Stimulated activated CD8-positive, alpha-beta memory T cell treated with anti-CD3 and anti-CD28 coated beads, Interleukin-7, amount 100 ng/mL, for 48 hours (primary cell): ENCODE measurements around the gene RREB1.

Source experiments
- DNase-seq, 2 donors: peaks; one replicate each; pipeline ENCODE4 v3.0.0-alpha.2; 2020; ENCODE audit warnings: low read depth in 1 of 2; ENCODE audit errors: extremely low read depth in 1 of 2

Gene RREB1

DNA sequence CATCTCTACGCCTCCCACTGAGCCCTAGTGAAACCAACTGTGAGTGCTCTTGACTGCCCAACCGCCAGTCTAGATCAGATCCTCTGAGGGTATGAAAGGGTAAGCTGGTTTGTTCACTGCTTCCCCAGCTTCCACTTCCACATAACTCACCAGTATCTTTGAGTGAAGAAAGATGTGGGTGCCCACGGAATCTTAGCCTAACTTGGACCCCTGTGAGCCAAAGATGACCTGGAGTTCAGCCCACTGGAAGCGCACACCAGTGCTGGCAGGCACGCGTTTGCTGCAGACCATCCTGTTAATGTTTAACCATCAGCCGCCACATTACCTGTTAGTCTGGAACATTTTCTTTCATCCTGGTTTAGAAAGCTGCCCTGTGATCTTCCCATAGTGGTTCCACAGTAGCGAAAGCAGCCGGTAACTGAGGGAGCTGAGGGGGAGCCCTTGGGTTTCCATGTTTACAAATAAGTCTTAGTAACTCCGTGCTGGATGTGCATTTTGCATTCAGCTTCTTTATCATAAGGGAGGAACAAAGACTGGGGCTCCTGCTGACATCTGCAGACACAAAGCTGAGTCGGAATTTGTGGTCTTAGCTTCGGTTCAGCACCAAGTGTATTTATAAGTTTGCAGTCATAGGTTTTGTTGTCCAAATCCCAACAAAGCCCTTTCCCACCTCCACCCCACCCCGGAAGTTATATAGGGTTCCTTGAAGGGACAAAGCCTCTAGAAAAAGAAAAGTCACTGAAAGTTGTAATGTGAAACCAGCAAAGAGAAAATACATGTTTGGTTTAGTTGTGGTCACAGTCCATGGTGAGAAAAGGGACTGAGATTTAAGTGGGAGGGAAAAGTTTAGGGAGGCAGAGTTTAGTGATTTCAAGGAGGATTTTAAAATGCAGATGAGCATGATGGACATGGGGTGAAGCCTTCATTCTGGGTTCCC is 134.2 kb downstream of the RREB1 start:
- DNase-seq = no peak

DNA sequence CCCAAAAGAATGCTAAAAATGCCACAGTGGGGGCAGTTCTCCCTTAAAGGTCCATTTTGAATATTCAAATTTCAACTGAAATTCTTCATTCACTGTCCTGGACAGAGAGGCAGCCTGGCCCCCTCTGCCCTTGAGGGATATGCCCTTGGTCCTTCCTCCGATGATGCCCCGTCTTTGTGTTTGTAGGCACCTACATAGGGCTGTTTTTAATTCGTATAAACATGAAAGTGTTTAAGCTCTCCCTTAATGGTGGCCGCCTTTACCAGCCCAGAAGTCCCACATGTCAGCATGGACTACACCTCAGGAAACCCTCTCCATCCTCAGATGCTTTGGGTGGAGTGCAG is 135.0 kb downstream of the RREB1 start:
- DNase-seq = no peak

- DNase-seq = no peak
Observed at GRCh38 chr6:7243179-7243981, 135.6 kb downstream of the RREB1 start.

GRCh38 chr6:7245668-7246393 is 138.1 kb downstream of the RREB1 start:
- no peak for DNase-seq

DNA sequence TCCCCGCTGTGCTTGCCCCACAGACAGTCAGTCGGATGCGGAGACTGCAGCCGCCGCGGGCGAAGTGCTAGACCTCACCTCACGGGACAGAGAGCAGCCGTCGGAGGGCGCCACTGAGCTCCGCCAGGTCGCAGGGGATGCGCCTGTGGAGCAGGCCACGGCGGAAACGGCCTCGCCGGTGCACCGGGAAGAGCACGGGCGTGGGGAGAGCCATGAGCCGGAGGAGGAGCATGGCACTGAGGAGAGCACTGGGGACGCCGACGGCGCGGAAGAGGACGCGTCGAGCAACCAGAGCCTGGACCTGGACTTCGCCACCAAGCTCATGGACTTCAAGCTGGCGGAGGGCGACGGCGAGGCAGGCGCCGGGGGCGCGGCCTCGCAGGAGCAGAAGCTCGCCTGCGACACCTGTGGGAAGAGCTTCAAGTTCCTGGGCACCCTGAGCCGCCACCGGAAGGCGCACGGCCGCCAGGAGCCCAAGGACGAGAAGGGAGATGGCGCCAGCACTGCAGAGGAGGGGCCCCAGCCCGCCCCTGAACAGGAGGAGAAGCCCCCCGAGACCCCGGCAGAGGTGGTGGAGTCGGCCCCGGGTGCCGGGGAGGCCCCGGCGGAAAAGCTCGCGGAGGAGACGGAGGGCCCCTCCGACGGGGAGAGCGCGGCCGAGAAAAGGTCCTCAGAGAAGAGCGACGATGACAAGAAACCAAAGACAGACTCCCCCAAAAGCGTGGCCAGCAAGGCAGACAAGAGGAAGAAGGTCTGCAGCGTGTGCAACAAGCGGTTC is 138.8 kb downstream of the RREB1 start:
- no peak for DNase-seq

GRCh38 chr6:7247179-7247456 is 139.4 kb downstream of the RREB1 start:
- no peak for DNase-seq

DNA sequence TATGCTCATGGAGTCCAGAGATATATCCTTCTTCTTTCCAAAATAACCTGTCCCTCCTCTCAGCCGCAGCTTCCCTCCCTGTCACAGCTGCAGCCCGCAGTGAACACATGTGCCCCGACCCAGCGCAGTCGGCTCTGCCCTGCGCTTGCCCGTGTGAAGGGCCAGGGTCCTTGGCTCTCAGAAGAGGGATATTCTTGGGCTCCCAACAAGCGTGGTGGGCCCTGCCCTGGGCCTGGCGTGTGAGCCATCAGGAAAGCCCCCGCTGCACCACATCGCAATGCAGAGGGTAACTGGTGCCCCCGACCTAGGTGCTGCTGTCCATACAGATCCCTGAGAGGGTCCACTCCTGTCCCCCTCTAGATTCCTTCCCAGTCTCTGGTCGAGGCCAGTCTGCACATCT is 140.1 kb downstream of the RREB1 start:
- DNase-seq = no peak

DNA sequence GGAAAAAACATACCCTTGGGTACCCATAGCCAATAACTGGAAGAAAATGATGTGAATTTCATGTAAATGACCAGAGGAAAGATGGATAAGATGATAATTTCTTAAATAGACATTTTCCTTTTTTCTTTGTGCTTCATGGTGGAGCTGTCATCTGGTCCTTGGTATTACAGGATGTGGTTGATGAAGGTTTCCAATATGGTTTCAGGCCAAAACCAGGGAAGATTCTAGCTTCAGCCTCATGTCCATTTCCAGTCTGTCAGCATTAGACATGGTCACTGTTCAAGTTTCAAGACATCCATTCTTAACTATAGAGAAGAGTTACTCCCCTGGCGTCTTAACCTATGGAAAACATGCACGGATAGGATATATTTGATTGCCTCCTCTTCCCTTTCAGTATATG is 141.6 kb downstream of the RREB1 start:
- DNase-seq = no peak

DNA sequence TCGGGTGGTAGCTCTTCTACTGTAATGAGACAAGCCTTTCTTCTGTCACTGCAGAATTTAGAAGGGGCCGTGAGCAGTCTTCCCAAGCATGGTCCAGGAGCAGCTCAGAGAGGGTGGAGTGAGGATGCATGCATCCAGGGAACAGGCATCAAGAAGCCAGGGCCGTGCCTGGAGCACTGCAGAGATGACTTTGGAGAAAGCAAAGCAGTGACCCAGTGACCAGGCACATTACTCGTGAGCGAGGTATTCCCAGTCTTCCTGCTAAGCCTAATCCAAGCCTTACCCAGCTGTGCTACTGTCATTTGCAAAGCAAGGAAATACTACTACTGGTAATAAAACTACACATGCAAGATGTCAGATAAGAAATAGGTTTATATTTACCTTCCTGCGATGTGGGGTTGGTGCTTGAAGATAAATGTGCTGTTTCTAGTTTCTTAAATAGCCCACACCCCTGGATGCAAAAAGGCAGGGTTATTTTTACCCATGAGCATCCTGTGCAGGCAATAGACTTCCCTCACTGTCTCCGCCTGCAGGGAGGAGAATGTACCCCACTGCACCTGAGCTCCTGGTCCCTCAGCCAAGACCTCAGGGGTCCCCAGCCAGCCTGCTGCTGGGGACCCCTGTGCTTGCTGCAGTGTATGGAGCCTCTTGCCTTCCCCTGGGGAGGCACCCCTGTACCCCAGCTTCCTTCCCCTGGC is 142.3 kb downstream of the RREB1 start:
- DNase-seq = no peak

- no peak for DNase-seq
Observed at GRCh38 chr6:7250812-7251211, 143.1 kb downstream of the RREB1 start.

DNA sequence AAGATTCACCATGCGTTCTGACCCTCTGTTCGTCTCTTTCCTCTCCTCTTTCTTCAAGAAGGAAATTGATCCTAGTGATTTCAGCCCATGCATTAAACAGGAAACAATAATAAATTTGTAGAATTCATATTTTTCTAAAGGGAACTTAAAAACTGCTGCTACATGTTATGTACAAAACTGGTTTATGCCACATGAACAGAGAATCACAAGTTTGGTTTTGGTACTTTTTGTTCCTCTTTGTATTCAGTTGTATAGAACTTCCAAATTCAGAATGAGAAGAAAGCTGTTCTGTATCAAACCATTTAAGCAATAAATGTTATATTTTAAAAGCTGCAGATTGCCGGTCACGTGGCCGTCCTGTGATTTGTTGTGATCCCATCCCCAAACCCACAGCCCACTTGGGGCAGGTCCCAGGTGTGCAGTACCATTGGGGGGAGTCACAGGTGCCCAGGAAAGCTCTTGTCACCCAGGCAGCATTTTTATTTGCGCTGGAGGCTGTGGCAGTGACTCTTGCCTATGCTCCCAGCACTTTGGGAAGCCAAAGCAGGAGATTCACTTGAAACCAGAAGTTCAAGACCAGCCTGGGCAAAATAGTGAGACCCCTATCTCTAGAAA is 144.0 kb downstream of the RREB1 start:
- no peak for DNase-seq

- no peak for DNase-seq
Observed at GRCh38 chr6:7252390-7252789, 144.6 kb downstream of the RREB1 start.

DNA sequence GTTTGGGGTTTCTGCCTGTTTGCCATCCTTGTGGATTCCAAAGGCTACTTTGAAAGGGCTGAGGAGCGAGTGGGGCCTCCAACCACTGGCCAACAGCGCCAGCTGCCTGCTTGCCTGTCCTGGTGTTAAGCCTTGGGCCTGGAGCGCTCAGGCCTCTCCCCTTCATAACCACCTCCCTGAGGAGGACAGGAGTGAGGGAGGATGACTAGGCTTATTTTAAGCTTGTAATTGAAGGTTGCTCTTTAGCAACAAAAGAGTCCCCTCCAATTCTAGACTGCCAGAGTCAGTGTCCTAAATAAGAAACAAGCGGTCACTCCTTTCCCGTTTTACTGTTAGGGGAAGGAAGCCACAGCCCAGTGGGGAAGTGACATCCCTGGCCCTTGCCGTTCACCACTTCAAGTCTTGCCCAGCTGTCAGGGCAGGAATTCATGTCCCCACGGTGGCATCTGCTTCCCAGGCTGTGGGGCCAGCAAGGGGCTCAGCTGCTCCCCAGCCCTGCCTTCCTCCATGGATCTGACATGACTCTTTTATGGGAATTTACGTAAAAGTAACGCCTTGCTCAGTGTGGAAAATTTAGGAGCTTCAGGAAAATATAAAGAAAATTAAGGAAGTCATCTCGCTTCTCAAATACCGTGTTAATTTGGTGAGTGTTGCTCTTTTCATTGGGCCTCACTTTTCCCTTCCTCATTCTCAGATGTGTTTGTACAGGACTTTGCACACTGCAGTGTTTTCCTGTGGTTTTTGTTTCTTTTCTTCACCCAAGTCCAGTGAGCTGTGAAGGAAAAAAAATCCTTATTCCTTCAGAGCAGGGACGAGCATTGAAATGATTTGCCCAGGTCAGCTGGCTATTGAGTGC is 147.4 kb downstream of the RREB1 start:
- DNase-seq = no peak

DNA sequence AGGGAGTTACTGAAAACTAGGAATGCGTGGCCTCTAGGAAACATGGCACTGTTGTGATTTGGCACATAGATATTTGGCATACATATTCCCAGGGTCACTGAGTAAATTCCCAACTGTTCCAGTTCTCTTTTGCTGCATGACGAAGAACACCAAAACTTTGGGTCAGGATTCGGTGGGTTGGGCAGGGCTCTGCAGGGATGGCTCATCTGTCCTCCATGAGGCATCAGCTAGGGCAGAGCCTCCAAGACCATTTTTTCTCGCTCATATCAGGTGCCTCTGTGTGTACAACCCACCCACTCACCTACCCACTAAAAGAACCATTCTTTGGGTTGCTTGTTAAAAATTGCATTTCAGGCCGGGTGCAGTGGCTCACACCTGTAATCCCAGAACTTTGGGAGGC is 148.2 kb downstream of the RREB1 start:
- DNase-seq = no peak

DNA sequence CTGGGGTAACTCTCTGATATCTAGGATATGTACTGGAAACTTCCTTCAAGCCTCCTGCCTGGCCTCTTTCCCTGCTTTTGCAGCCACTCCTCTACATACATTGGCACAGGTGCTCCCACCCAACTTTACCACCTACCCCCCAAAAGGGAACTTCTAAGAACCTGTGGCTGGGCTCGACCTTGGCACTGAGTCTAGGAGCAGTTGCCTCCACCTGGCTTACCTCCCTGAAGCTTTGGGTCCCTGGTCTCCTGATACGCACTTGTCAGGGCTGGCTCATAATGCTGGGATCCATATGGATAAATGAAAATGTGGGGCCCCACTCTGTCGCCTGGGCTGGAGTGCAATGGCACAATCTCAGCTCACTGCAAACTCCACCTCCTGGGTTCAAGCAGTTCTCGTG is 149.0 kb downstream of the RREB1 start:
- DNase-seq = no peak

DNA sequence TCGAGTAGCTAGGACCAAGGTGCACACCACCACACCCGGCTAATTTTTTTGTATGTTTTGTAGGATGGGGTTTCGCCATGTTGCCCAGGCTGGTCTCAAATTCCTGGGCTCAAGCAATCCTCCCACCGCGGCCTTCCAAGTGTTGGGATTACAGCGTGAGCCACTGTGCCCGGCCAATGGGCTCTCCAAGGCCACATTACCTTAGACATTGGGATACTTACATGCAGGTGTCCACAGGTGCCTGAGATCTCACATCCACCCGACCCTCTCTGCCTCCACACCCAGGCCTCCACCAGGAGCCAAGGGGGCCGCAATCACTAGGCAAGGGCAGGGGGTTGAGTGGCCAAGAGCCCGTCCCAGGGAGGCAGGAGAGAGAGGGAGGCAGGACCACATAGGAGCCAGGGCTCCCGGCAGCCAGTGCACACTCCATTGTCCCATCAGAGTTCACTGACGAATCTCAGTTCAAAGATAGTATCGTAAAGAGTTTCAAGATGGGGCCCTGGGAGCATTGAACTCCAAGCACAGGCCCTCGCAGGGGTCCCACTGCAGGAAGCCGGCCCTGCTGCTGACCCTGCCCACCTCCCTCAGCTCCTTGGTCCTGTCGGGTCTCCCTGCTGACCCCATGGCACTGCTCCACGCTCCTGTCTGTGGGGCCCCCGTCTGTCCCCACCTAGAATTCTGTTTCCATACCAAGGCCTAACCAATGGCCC is 149.9 kb downstream of the RREB1 start:
- no peak for DNase-seq

DNA sequence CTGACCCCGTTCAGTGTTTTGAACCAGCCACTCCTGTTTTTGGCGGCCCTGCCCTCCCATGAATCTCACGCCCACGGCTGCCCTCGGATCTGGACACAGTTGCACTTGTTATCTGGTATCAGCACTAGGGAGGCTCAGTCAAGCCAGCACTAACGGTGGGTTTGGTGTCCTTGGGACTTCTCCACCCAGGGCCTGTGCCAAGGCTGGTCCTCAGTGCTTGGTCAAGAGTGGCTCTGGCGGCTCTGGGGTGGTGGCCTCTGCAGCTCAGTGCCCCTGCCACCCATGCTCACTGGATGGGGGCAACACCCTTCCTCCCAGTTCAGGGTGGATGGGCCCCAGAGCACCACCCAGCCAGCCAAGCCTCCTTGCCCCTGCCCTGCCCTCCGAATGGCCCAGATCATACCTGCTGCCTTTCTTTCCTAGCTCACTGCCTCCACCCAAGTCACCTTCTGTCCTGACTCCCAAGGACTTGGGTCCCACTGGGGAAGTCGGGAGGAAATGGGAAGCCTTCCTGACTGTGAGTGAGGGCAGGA is 150.5 kb downstream of the RREB1 start:
- DNase-seq = no peak
